Measurements from ENCODE around the gene MAML3.

MAML3 gene

DNA sequence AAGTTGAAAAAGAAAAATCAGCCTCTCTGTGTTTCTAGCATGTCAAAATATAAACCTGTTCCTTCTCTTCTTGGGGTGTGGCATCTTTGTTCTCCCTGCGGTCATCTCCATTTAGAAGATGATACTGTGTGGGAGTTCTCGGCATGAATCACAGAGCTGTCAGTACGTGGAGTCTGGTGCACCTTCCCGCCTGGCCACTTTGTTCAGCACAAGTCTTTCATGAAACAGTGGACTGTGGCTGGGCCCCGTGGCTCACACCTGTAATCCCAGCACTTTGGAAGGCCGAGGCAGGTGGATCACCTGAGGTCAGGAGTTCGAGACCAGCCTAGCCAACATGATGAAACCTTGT lies 166.5 kb downstream of the MAML3 start:
- FAIRE-seq = no peak
- no peak for TF ChIP-seq POLR2AphosphoS5 (IDR thresholded peaks at IDR 0.05; ENCODE audit: low read depth, low read length)
- TF ChIP-seq SPI1 (IDR thresholded peaks at IDR 0.05; ENCODE audit: low read depth, low read length) = no peak
- TF ChIP-seq POU2F2 (IDR thresholded peaks at IDR 0.05; ENCODE audit: low read depth, low read length) = no peak
- no peak for TF ChIP-seq POLR2A (IDR thresholded peaks at IDR 0.05; ENCODE audit: low read depth, low read length)
- no peak for TF ChIP-seq PAX5 (IDR thresholded peaks at IDR 0.05; ENCODE audit: insufficient read depth, low read length, severe bottlenecking)
- no peak for TF ChIP-seq TAF1 (IDR thresholded peaks at IDR 0.05; ENCODE audit: low read depth, low read length)
- DNase-seq (ENCODE audit: insufficient read length, low spot score) = no peak

DNA sequence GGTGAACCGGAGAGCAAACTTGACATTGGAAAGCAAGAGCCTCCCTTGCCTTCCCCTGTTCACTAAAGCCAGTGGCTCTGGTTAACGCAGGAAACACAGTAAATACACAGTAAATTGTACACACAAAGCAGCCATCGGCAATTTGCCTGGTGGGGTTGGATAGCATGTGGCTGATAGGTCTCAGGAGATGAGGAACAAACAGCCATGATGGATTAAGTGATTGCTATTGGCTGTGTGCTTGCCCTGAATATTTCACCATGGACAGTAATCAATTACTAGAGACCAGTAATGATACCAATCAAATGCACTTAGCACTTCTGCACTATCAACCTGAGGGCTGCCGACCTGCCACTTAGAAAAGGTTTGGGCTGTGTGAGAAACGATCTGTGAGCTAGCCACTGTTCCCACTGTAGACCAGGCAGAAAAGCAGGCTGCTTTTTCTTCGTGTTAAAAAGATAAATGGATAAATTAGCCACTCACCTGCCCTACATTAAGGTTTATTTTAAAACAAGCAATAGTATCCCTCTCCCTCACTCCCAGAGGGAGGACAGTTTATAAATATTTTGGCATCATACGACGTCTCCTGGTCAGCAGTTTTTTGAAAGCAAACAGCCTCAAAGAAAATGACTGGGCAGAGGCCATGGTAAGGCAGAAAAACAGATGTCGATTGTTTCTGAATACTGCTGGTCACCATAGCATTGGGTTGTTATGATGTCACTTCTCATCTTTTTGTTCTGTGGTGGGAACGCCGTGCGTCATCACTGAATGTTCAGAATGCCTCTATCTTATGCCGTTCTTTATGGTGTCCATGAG lies 167.1 kb downstream of the MAML3 start:
- DNase-seq (ENCODE audit: insufficient read length, low spot score) (no peak), FAIRE-seq (no peak)
- TF ChIP-seq TAF1 (IDR thresholded peaks at IDR 0.05; ENCODE audit: low read depth, low read length) = no peak
- TF ChIP-seq POLR2AphosphoS5 (IDR thresholded peaks at IDR 0.05; ENCODE audit: low read depth, low read length) = no peak

DNA sequence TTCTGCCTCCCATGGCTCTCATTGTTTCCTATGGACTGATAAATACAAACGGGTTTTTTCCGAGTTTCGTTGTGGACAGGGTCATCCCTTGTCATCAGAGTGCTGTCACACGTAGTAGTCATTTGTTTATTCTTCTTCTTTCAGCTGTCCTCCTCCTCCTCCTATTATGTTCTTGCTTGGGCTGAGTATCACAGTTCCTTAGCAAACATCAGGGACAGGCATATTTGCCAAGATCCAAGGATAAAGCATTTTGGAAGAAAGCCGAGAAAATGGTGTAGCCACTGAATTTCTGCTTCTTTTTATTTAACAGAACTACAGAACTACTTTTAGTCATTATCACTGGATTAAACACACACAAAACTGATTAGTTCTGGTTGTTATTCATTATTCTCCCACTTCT lies 167.9 kb downstream of the MAML3 start:
- DNase-seq (ENCODE audit: insufficient read length, low spot score) = no peak

DNA sequence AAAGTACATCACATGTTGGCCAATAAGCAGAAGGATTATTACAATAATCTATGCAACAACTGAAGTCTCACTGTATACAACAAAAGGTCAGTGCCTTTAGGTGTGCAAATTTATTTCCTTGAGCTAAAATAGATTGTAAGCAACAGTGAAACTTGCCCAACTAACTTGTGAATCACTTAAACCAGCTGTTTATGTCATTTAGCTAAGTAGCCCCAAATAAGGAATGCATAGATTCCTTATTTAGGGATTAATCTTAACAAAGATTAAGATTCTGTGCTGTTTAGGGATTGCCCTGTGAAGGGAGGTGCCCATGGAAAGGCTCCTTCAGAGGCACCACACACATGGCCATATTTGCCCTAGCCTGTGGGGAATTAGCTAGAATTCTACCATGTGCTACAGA lies 168.6 kb downstream of the MAML3 start:
- FAIRE-seq = no peak
- no peak for DNase-seq (ENCODE audit: insufficient read length, low spot score)
- TF ChIP-seq POLR2A (IDR thresholded peaks at IDR 0.05; ENCODE audit: low read depth, low read length) = no peak
- TF ChIP-seq POLR2AphosphoS5 (IDR thresholded peaks at IDR 0.05; ENCODE audit: low read depth, low read length) = no peak
- TF ChIP-seq PAX5 (IDR thresholded peaks at IDR 0.05; ENCODE audit: insufficient read depth, low read length, severe bottlenecking) = no peak
- TF ChIP-seq TAF1 (IDR thresholded peaks at IDR 0.05; ENCODE audit: low read depth, low read length) = no peak
- no peak for TF ChIP-seq SPI1 (IDR thresholded peaks at IDR 0.05; ENCODE audit: low read depth, low read length)
- no peak for TF ChIP-seq POU2F2 (IDR thresholded peaks at IDR 0.05; ENCODE audit: low read depth, low read length)

More for the DNA sequence above, 167.9 kb downstream of the MAML3 start:
- no peak for TF ChIP-seq PAX5 (IDR thresholded peaks at IDR 0.05; ENCODE audit: insufficient read depth, low read length, severe bottlenecking)
- no peak for TF ChIP-seq POLR2AphosphoS5 (IDR thresholded peaks at IDR 0.05; ENCODE audit: low read depth, low read length)
- TF ChIP-seq POLR2A (IDR thresholded peaks at IDR 0.05; ENCODE audit: low read depth, low read length) = no peak
- no peak for TF ChIP-seq POU2F2 (IDR thresholded peaks at IDR 0.05; ENCODE audit: low read depth, low read length)
- no peak for TF ChIP-seq TAF1 (IDR thresholded peaks at IDR 0.05; ENCODE audit: low read depth, low read length)
- TF ChIP-seq SPI1 (IDR thresholded peaks at IDR 0.05; ENCODE audit: low read depth, low read length) = no peak
- FAIRE-seq = no peak

DNA sequence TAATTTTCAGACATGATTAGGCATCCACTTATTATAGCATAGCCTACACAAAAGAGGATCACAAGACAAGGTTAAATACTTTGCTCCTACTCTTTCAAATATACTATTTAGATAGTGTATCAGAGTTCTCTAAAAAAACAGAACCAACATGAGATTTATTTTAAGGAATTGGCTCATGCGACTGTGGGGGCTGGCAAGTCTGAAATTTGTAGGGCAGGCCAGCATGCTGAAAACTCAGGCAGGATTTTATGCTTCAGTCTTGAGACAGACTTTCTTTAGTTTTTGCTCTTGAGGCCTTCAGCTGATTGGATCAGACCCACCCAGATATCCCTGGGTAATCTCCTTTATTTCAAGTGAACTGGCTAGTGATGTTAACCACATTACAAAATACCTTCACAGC lies 169.5 kb downstream of the MAML3 start:
- TF ChIP-seq POLR2A (IDR thresholded peaks at IDR 0.05; ENCODE audit: low read depth, low read length) = no peak
- DNase-seq (ENCODE audit: insufficient read length, low spot score) = no peak
- no peak for FAIRE-seq

DNA sequence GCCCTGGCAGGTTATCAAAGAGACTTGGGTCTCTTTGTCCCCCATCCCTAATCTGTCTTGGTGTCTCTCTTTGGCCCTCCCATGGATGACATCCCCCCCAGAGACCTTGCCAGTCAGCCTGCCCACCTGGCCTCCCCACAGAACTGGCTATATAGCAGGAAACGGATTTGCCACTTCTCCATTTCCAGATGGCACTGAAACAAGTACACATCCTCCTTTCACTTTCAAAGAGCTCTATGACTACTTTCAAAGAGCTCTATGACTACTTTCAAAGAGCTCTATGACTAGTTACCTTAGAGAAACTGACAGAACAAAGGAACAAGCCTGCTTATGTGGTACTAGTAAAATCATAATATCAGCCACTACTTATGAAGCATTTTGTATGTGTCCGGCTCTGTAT lies 175.3 kb downstream of the MAML3 start:
- FAIRE-seq (peak; percentile 97), DNase-seq (ENCODE audit: insufficient read length, low spot score) (peak; percentile 25)

DNA sequence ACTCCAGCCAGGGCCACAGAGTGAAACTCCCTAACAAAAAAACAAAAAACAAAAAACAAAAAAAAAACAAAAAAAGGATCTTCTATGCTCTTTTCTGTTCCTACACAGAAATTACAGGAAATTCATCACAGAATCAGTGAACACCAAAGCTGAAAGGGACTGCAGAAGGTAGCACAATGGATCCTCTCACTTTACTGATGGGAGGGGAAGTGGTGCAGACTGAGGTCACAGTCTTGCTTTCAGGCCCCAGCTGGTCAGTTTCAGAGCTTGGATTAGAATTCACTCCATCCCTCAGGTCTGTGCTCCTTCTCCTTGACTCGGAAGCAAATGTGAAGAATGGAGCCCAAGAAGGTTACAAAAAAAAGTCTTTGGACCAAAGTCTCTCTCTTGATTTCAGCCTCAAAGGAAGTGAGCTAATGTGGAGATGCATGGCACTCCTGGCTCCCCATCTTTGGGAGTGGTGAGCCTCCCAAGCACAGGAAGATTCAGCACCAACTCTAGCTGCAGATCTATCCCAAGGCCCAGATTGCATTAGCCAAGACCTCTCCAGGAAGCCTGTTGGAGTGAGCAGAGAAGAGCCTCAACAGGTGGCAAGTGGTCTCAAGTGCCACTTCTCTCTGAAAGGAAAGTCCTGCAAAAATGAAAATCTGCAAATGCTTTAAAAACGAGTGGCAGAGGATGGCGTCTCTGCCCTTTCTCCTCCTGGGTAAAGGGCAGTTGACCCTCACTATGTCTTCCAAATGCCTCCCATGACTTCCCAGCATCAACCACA lies 176.0 kb downstream of the MAML3 start:
- TF ChIP-seq POLR2A (IDR thresholded peaks at IDR 0.05; ENCODE audit: low read depth, low read length) (no peak), TAF1 (IDR thresholded peaks at IDR 0.05; ENCODE audit: low read depth, low read length) (no peak), SPI1 (IDR thresholded peaks at IDR 0.05; ENCODE audit: low read depth, low read length) (peak; percentile 90)
- FAIRE-seq (peak; percentile 89), DNase-seq (ENCODE audit: insufficient read length, low spot score) (no peak)

More for the DNA sequence above, 175.3 kb downstream of the MAML3 start:
- TF ChIP-seq POLR2AphosphoS5 (IDR thresholded peaks at IDR 0.05; ENCODE audit: low read depth, low read length) (no peak), SPI1 (IDR thresholded peaks at IDR 0.05; ENCODE audit: low read depth, low read length) (peak; percentile 97)

DNA sequence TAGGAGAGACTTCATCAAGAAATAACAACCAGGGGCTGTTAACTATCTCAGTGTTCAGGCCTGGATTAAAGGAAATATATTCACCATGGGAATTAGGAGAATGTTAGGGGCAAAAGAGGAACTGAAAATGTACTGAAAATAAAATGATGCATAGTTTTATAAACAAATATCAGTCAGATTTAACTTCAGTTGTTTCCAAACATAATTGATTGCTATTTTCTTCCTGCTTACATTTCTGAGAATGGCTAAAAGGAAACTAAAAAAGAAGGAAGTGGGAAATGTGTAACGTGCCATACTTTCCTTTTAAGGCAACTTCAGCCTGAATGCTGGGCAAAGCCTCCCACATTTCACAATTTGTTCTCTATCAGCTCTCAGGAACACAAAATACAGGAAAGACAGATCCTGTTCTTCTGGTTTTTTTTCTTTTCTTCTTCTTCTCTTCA lies 178.1 kb downstream of the MAML3 start:
- FAIRE-seq (no peak), DNase-seq (ENCODE audit: insufficient read length, low spot score) (no peak)
- no peak for TF ChIP-seq POLR2A (IDR thresholded peaks at IDR 0.05; ENCODE audit: low read depth, low read length)
- TF ChIP-seq SPI1 (IDR thresholded peaks at IDR 0.05; ENCODE audit: low read depth, low read length) = peak; percentile 90

DNA sequence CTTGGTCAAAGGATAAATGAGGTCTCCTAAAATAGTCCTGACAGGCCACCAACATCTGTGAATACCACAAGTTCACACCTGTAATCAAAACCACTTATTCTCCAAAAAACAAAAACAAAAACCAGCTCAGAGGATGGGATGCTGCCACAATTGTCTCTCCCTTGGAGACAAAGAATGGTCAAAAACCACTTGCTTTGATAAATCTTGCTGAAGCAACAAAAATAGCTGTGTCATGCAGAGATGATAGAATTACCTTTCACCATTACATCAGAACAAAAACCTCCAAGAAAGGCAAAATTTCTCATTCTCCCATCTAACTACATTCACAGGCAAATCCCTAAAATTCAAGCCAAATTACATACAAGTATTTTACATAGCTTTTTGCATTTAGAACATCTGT lies 180.4 kb downstream of the MAML3 start:
- peak; percentile 45 for FAIRE-seq
- no peak for DNase-seq (ENCODE audit: insufficient read length, low spot score)
- TF ChIP-seq SPI1 (IDR thresholded peaks at IDR 0.05; ENCODE audit: low read depth, low read length) (no peak), TAF1 (IDR thresholded peaks at IDR 0.05; ENCODE audit: low read depth, low read length) (no peak), PAX5 (IDR thresholded peaks at IDR 0.05; ENCODE audit: insufficient read depth, low read length, severe bottlenecking) (no peak), POLR2AphosphoS5 (IDR thresholded peaks at IDR 0.05; ENCODE audit: low read depth, low read length) (no peak), POLR2A (IDR thresholded peaks at IDR 0.05; ENCODE audit: low read depth, low read length) (no peak), POU2F2 (IDR thresholded peaks at IDR 0.05; ENCODE audit: low read depth, low read length) (no peak)

DNA sequence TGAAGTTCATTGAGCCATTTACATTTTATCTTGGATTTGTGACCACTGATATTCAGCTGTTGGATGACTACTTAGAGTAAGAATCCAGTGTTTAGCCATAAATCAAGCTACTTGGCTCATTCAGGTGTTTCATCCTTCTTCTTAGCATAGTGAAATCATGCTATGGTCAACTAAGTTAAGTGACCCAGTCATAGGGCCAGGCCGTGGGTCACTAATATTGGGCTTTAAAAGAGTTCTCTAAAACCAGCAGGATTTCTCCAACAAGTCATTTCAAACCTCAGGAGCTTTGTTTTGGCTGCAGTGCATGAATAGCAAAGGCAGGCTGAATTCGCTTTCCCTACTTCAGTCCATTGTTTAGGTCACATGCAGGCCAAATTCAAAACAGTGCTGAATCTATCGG lies 181.0 kb downstream of the MAML3 start:
- no peak for TF ChIP-seq POLR2A (IDR thresholded peaks at IDR 0.05; ENCODE audit: low read depth, low read length)
- FAIRE-seq (peak; percentile 26), DNase-seq (ENCODE audit: insufficient read length, low spot score) (no peak)

DNA sequence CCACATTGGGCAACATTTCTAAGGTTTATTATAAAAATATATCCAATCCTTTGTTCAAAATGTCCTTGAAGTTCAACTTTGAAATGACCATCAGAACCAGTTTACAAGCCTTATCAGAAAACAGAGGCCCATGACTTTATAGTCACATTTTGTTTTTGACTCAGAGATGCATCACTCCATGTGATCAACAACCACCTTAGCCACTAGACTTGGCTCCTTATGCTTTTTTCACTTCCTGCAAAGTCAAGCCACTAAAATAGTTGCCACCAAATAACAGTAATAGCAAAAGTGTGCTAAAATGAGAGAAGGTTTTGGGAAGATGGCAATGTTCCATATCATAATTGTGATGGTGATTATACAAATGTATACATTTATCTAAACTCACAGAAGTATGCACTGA lies 181.7 kb downstream of the MAML3 start:
- no peak for DNase-seq (ENCODE audit: insufficient read length, low spot score)
- TF ChIP-seq SPI1 (IDR thresholded peaks at IDR 0.05; ENCODE audit: low read depth, low read length) (peak; percentile 55), TAF1 (IDR thresholded peaks at IDR 0.05; ENCODE audit: low read depth, low read length) (no peak)
- FAIRE-seq = peak; percentile 33

Data from GM12891 (cell line).